SK-N-SH treated with all-trans-retinoic acid at 6 μM for 48 hours (cell line): ENCODE data around the gene MAPK14.

Source experiments
- ATAC-seq: fragments of 200-7000 bp; cut with Tn5 transposase; 3 replicates; pipeline ENCODE4 v1.9.1; 2020; ENCODE audit warnings: mild to moderate bottlenecking, moderate library complexity
- ARNTL ChIP-seq: fragments of 450-650 bp; formaldehyde crosslinking; IDR thresholded peaks from 2 replicates; pipeline ENCODE4 v1.5.0; 2020; ENCODE audit warnings: low read depth, mild to moderate bottlenecking, moderate library complexity, borderline replicate concordance
- BACH2 ChIP-seq: fragments of 250-450 bp; sonication (Bioruptor Pico); IDR thresholded peaks from 2 replicates; pipeline ENCODE4 v1.9.0; 2021; ENCODE audit warnings: mild to moderate bottlenecking, borderline replicate concordance
- CREB5 ChIP-seq: fragments of 250-450 bp; sonication (Bioruptor Pico); IDR thresholded peaks from 2 replicates; pipeline ENCODE4 v1.5.1; 2020; ENCODE audit warnings: low read depth, mild to moderate bottlenecking, moderate library complexity
- CSRNP3 ChIP-seq: fragments of 250-450 bp; sonication (Bioruptor Pico); IDR thresholded peaks from 2 replicates; pipeline ENCODE4 v1.5.1; 2021; ENCODE audit warnings: mild to moderate bottlenecking, moderate library complexity
- ESRRG ChIP-seq: fragments of 250-450 bp; sonication (Bioruptor Pico); IDR thresholded peaks from 2 replicates; pipeline ENCODE4 v1.6.1; 2021; ENCODE audit warnings: mild to moderate bottlenecking
- GLIS3 ChIP-seq: fragments of 250-450 bp; sonication (Bioruptor Pico); IDR thresholded peaks from 2 replicates; pipeline ENCODE4 v1.5.0; 2020; ENCODE audit warnings: mild to moderate bottlenecking, moderate library complexity
- ISL1 ChIP-seq: fragments of 250-450 bp; sonication (Bioruptor Pico); IDR thresholded peaks from 2 replicates; pipeline ENCODE4 v2.1.2; 2022; ENCODE audit warnings: mild to moderate bottlenecking, moderate library complexity
- OSR1 ChIP-seq: fragments of 250-450 bp; sonication (Bioruptor Pico); IDR thresholded peaks from 2 replicates; pipeline ENCODE4 v1.8.0; 2022; ENCODE audit warnings: moderate library complexity, mild to moderate bottlenecking, inconsistent platforms
- PATZ1 ChIP-seq: fragments of 250-450 bp; sonication (Bioruptor Pico); IDR thresholded peaks from 2 replicates; pipeline ENCODE4 v1.8.0; 2020; ENCODE audit warnings: mild to moderate bottlenecking, moderate library complexity, borderline replicate concordance
- POU6F1 ChIP-seq: fragments of 250-450 bp; sonication (Bioruptor Pico); IDR thresholded peaks from 2 replicates; pipeline ENCODE4 v1.8.0; 2021; ENCODE audit warnings: low read depth, mild to moderate bottlenecking, moderate library complexity, borderline replicate concordance
- PPARA ChIP-seq: fragments of 250-450 bp; sonication (Bioruptor Pico); IDR thresholded peaks from 2 replicates; pipeline ENCODE4 v1.5.0; 2020; ENCODE audit warnings: mild to moderate bottlenecking, borderline replicate concordance
- SNAI2 ChIP-seq: fragments of 250-450 bp; sonication (Bioruptor Pico); IDR thresholded peaks from 2 replicates; pipeline ENCODE4 v1.5.0; 2020; ENCODE audit warnings: mild to moderate bottlenecking, moderate library complexity
- TCF4 ChIP-seq: fragments of 250-450 bp; sonication (Bioruptor Pico); IDR thresholded peaks from 2 replicates; pipeline ENCODE4 v1.8.0; 2021; ENCODE audit warnings: mild to moderate bottlenecking, moderate library complexity, borderline replicate concordance
- TOX ChIP-seq: fragments of 250-450 bp; sonication (Bioruptor Pico); IDR thresholded peaks from 2 replicates; pipeline ENCODE4 v1.8.0; 2021; ENCODE audit warnings: mild to moderate bottlenecking, moderate library complexity, borderline replicate concordance
- TSHZ2 ChIP-seq: fragments of 250-450 bp; sonication (Bioruptor Pico); IDR thresholded peaks from 2 replicates; pipeline ENCODE4 v1.5.0; 2020; ENCODE audit warnings: mild to moderate bottlenecking, moderate library complexity
- ZC3H10 ChIP-seq: fragments of 250-450 bp; sonication (Bioruptor Pico); IDR thresholded peaks from 2 replicates; pipeline ENCODE4 v1.5.1; 2021; ENCODE audit warnings: mild to moderate bottlenecking, moderate library complexity
- ZFP3 ChIP-seq: fragments of 250-450 bp; sonication (Bioruptor Pico); IDR thresholded peaks from 2 replicates; pipeline ENCODE4 v1.5.0; 2020; ENCODE audit warnings: mild to moderate bottlenecking, moderate library complexity
- ZFP30 ChIP-seq: fragments of 450-650 bp; formaldehyde crosslinking; IDR thresholded peaks from 2 replicates; pipeline ENCODE4 v1.5.0; 2022; ENCODE audit warnings: mild to moderate bottlenecking, moderate library complexity
- ZNF565 ChIP-seq: fragments of 450-650 bp; formaldehyde crosslinking; conservative IDR thresholded peaks from 2 replicates; pipeline ENCODE4 v1.5.0; 2020; ENCODE audit warnings: low read depth, mild to moderate bottlenecking, moderate library complexity
- ZNF70 ChIP-seq: fragments of 450-650 bp; formaldehyde crosslinking; IDR thresholded peaks from 2 replicates; pipeline ENCODE4 v1.5.0; 2020; ENCODE audit warnings: mild to moderate bottlenecking, moderate library complexity
- ZNF8 ChIP-seq: fragments of 450-650 bp; formaldehyde crosslinking; IDR thresholded peaks from 2 replicates; pipeline ENCODE4 v1.5.0; 2020; ENCODE audit warnings: mild to moderate bottlenecking, moderate library complexity

Gene MAPK14

GRCh38 chr6:36054415-36054814 lies 26.8 kb downstream of the MAPK14 start:
- ATAC-seq = no peak
- TF ChIP-seq ZNF8 (CRISPR knock-in tag) (no peak), TOX (CRISPR knock-in tag) (no peak), ESRRG (CRISPR knock-in tag) (no peak), CSRNP3 (no peak), POU6F1 (CRISPR knock-in tag) (no peak), BACH2 (CRISPR knock-in tag) (no peak), SNAI2 (CRISPR knock-in tag) (no peak), ZFP3 (no peak), OSR1 (CRISPR knock-in tag) (no peak), ZFP30 (CRISPR knock-in tag) (no peak), TSHZ2 (CRISPR knock-in tag) (no peak), TCF4 (CRISPR knock-in tag) (no peak), ZC3H10 (CRISPR knock-in tag) (no peak), CREB5 (no peak), PATZ1 (no peak), GLIS3 (CRISPR knock-in tag) (no peak), ZNF565 (CRISPR knock-in tag) (no peak), ISL1 (CRISPR knock-in tag) (no peak), ARNTL (CRISPR knock-in tag) (no peak)

GRCh38 chr6:36054956-36055355 lies 27.3 kb downstream of the MAPK14 start:
- TF ChIP-seq ZNF70 (CRISPR knock-in tag) (no peak), PATZ1 (no peak), ZNF8 (CRISPR knock-in tag) (no peak), ZNF565 (CRISPR knock-in tag) (no peak), OSR1 (CRISPR knock-in tag) (no peak), PPARA (CRISPR knock-in tag) (no peak), ZFP3 (no peak)
- TF ChIP-seq, all 23 proteins: peak for 0
- no peak for ATAC-seq
